Measurements from ENCODE around the gene TLN1.

TLN1 gene

DNA sequence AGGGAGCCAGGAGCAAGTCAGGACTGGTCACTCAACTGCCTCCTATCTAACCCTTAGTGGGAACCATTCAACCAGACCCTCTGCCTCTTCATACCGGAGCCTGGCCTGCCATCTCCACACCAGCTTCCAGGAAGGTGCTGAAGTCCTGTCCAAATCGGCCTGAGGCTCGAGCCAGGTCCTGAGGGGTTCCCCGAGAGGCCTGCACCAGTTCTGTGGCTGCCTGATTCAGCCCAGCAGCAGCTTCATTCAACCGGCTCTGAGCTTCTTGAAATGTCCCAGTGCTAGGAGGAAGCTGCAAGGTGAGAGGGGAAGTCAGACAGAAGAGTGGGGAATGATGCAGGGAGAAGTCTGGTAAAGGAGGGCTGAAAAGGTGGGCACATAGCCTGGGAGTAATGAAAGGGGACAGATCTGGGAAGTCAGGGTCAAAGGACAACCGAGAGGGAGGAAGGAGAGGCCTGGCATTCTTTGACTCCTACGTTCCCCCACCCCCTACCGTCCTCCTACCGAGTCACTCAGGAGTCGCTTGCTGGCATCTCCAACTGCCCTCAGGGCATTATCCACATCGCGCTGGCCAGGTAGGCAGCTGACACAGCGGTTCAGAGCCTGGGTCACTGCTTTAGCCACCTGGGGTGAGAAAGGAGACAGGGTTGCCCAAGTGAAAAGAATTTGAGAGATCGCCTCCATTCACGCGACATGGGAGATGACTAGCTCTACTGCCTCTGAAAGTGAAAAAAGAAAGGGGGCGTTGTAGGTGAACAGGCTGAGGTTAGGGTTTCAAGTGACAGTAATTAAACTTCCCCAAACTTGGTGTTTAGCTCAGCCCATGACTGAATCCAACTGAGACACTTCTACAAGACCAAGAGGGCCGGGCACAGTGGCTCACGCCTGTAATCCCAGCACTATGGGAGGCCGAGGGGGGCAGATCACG lies 20.2 kb downstream of the TLN1 start:
- TF ChIP-seq CTCF (IDR thresholded peaks at IDR 0.05; ENCODE audit: low read depth, low read length, missing control alignments), result no peak
- no peak for DNase-seq (ENCODE audit: low read depth)
- no peak overlapping the region for H3K4me3 ChIP-seq (ENCODE audit: low read depth, low read length)

DNA sequence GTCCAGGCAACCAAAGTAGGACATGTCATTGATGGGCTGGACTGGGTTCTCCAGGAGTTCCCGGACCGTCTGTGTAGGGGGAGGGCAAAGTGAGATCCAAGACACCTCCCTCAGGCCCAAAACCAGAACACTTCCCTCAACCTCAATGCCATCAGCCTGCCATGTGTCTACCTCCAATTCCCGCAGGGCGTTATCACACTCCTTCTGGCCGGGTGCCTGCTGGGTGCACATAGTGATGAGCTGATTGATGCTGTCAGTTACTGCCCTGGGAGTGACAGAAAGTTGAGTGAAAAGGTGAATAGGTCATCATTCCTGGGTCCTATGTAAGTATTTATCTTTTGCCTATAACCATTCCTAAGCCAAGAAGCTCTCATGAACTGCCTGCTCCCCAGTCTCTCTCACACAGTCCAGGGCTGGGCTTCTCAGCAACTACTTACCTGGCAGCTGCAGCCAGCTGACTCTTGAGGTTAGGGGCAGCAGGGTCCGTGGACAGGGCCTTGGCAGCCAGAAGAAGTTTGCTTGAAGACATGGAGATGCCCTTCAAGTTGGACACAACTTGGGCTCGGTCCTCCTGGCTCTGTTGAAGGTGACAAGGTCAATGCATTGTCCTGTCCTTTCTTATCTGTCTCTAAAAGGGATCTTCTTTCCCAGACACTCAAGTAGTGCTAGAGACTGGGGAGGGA lies 21.0 kb downstream of the TLN1 start:
- DNase-seq (ENCODE audit: low read depth), result no peak
- no peak for TF ChIP-seq CTCF (IDR thresholded peaks at IDR 0.05; ENCODE audit: low read depth, low read length, missing control alignments)
- no peak overlapping the region for H3K4me3 ChIP-seq (ENCODE audit: low read depth, low read length)

DNA sequence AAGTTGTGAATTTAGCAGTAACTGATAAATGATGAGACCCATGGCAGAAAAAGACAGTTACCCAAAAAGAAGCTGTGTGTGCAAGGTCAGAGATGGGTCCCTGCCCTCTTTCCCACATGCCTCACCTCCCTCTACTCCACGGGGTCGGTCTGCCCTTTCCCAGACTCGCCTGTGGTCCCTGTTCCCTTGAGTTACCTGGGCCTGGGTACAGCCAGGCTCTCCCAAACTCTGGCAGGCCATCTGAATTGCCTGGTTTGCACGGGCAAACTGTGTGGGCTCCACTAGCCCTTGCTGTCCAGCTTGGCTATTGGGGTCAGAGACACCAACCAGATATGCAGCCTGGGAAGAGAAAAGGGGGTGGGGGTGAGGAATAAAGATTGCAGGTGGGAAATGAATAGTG lies 23.8 kb downstream of the TLN1 start:
- TF ChIP-seq CTCF (IDR thresholded peaks at IDR 0.05; ENCODE audit: low read depth, low read length, missing control alignments), result no peak
- DNase-seq (ENCODE audit: low read depth), result no peak

DNA sequence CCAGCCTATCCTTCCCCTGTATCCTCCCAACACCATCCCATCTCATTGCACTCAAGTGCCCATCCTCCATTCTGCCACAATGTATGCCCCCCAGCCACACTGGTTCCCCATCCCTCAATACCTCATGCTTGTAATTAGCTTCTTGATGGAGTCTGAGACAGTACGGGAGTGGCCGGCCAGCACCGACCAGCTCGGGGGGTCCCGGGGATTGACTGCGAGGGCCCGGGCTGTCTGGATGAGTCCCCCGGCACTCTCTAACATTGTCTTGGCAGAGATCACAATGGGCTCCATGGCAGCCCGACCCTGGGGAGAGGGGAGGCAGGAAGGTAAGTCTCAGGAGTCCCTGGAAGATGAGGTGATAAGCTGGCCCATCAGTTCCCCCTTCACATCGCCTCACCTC lies 25.0 kb downstream of the TLN1 start:
- no peak overlapping the region for H3K4me3 ChIP-seq (ENCODE audit: low read depth, low read length)
- TF ChIP-seq CTCF (IDR thresholded peaks at IDR 0.05; ENCODE audit: low read depth, low read length, missing control alignments), result no peak
- no peak for DNase-seq (ENCODE audit: low read depth)

More for the DNA sequence above, 23.8 kb downstream of the TLN1 start:
- no peak overlapping the region for H3K4me3 ChIP-seq (ENCODE audit: low read depth, low read length)

GRCh38 chr9:35705836-35706430 lies 26.1 kb downstream of the TLN1 start:
- no peak for DNase-seq (ENCODE audit: low read depth)
- no peak for TF ChIP-seq CTCF (IDR thresholded peaks at IDR 0.05; ENCODE audit: low read depth, low read length, missing control alignments)
- H3K4me3 ChIP-seq (ENCODE audit: low read depth, low read length), result no peak overlapping the region

DNA sequence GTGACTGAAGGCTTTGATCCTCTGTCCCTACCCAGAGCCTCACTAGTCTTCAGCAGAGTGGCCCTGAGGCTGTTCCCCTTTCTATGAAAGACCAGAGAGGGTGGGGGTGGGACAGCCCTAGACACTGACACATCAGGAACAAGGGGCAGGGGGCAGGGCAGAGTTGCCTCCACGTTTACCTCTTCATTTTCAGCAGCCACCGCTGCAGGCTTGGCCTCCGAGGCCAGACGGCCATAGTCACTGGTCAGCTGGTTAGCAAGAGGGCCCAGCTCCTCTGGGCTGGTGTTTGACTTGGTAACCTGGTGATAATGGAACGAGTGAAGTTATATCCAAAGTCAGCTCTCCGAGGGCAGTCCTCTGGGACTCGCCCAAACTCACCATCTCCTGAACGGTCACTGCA lies 26.6 kb downstream of the TLN1 start:
- DNase-seq (ENCODE audit: low read depth), result no peak
- H3K4me3 ChIP-seq (ENCODE audit: low read depth, low read length), result no peak overlapping the region
- TF ChIP-seq CTCF (IDR thresholded peaks at IDR 0.05; ENCODE audit: low read depth, low read length, missing control alignments), result no peak

Measured in GM12864 (cell line).